Left forelimb (tissue), 1 donor: ENCODE results near the gene PPP3CB.
A peak's percentile ranks its signal among the peaks of the same experiment; 100 is the strongest.

Source experiments
- DNase-seq: peaks from one replicate; pipeline ENCODE4 v3.0.0-alpha.2; 2018; ENCODE audit warnings: low spot score

Gene PPP3CB

DNA sequence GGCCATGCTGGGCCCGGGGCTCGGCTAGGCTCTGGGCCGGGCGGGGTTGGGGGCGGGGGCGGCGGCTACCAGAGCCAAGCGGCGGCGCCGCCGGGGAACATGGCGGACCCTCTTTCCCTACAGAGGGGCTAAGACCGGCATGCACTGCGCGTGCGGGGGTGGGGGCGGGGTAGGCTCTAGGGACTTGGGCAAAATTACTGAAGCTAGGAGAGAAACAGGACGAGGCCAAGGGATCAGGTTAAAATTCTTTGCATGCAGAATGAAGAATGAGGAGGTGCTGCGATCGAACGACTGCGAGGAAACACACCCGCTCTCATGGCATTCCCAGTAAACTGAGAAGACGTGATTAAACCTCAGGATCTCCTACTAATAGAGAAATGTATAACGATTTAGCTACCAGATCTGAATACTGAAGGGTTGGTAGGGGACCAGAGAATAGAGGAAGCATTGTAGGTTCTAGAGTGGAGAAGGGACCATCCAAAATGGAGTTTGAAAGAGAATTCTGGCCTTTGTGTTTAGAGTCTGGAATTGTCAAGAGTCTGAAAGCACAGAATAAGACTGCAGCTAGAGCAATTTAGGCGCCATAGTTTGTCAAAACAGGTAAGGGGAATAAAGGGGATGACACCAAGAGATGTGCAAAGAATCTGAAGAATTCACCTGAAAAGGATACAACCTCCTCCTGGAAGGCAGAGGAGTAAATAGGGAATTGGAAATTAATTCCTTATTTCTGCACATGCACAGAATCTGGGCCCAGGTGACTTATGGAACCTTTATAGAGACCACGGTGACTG is at the start of gene PPP3CB:
TSS of gene PPP3CB (minus strand) at position 141 of the 791 bp plus-strand sequence. CDS start at position 6, 135 bp downstream.
- DNase-seq = peak; percentile 98

GRCh38 chr10:73545357-73545756 is 49.5 kb upstream of the PPP3CB start:
- DNase-seq = no peak

DNA sequence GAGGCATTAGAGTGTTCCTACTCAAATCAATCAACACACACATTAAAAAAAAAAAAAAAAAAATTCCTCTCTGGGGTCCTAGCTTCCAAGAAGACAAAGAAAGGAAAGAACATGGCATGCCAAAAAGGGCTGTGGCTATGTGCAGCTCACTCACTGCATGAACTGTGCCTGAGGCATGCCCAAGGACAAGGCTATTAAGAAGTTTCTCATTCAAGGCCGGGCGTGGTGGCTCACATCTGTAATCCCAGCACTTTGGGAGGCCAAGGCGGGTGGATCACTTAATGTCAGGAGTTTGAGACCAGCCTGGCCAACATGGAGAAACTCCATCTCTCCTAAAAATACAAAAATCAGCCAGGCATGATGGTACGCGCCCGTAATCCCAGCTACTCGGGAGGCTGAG is 41.9 kb upstream of the PPP3CB start:
- DNase-seq = no peak

- DNase-seq = no peak
Measured at GRCh38 chr10:73537288-73537687, 41.5 kb upstream of the PPP3CB start.

DNA sequence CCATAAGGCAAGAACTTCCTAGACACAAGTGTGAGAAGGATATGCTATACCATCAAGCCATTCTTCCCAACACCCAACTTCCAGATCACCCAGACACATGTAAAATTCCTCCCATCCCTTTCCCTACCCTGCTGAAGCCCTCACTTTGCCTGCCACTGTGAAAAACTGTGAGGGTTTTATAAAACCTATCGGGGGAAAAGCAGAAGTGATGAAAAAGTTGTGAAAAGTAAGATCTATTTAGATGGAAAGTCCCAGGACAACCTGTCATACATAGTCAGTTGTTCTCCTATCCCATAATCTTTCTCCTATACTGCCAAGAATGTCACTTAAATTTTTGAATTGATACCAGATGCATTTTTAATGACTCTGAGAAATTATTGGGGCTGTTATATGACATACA is 39.0 kb upstream of the PPP3CB start:
- DNase-seq = no peak

DNA sequence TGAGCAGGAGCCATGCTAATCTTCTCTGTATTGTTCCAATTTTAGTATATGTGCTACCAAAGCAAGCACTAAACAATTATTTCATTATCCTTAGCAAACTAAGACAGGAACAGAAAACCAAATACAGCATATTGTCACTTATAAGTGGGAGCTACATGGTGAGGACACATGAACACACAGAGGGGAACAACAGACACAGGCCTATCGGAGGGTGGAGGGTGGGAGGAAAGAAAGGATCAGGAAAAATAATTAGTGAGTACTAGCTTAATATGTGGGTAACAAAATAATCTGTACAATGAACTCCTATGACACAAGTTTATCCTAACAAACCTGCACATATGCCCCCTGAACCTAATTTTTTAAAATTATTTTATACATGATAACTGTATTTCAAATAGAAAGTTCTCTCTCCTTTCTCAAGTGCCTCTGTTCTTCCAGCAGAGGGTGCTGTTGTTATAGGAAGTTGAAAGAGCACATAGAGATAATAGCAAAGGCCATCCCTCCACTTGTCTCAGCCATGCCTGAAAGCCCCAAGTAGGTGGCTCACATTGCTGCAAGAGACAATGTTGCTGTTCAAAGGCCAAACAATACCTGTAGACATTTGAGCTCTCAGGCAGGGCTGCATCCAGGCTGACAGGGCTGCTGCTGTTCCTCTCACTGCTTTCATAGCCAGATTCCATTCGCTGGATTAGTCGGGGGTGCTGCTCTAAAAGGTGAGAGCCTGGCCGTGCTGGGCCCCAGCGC is 33.4 kb upstream of the PPP3CB start:
- DNase-seq = no peak

DNA sequence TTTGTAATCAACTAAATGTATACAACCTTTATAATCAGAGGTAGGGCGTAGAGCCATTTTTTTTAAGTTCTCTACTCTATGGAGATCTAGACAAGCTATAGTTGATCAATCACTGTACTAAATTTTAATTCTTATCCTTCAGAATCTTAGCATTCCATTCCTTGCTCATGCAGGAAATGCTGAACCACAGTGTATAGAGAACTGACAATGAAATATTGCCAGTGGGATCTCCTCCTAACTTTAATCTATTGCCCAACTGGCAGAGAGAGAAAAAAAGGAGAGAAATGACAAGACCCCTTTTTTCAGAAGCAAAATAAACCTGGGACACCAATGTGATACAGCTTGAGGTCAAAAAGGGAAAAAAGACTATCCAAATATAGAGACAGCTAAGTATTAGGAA is 26.4 kb upstream of the PPP3CB start:
- no peak for DNase-seq

DNA sequence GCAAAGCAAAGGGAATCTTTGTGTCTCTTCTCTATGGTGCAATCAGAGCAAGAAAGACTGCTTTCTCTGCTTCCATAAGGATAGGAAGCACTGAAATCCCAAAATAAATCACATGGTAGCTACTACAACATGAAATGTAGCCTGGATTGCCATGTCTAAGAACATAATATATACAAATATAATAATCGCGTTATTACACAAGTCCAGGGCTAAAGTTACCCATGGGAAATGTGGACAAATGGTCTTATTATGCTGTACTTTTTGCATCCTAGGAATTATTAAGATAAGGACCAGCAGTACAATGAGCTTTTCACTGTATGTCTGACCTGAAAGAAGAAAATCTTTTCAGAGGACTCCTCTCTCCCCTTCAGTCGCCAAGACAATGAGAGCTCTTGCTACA is 23.5 kb upstream of the PPP3CB start:
- DNase-seq = no peak

- DNase-seq = no peak
Measured at GRCh38 chr10:73517166-73517888, 21.5 kb upstream of the PPP3CB start.

DNA sequence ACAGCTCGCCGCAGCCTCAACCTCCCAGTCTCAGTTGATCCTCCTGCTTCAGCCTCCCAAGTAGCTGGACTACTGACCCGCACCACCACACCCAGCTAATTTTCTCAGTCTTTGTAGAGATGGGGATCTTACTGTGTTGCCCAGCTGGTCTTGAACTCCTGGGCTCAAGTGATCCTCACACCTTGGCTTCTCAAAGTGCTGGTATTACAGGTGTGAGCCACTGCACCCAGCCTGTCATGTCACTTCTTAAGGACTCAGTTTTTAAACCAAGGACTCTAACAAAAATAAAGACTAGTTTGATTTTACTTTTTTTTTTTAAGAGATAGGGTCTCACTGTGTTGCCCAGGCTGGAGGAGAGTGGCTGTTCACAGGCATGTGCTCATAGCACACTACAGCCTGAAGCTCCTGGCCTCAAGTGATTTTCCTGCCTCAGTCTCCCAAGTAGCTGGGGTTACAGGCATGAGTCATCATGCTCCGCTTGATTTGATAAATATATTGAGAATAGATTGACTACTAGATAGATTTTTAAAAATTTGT is 16.5 kb upstream of the PPP3CB start:
- DNase-seq = no peak

- DNase-seq = no peak
Measured at GRCh38 chr10:73509695-73510094, 13.9 kb upstream of the PPP3CB start.

GRCh38 chr10:73506491-73506890 is 10.7 kb upstream of the PPP3CB start:
- no peak for DNase-seq

- no peak for DNase-seq
Measured at GRCh38 chr10:73506074-73506473, 10.2 kb upstream of the PPP3CB start.

DNA sequence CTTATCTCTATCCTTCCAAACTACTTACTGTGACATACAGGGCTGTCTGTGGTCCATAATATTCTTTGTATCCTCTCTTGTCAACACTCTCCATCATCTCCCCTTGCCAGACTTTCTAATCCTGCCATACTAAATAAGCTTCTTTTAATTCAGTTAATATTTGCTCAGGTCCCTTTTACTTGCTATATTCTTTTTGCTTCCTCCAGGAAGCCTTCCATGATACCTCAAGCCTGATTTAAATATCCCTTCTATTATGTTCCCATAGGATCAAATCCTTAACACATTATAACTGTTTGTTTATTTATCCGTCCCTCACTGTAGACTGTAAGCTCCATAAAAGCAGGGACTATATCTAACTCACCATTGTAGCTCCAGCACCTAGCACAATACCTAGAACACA is 7.2 kb upstream of the PPP3CB start:
- no peak for DNase-seq

GRCh38 chr10:73501651-73502050 is 5.8 kb upstream of the PPP3CB start:
- no peak for DNase-seq

DNA sequence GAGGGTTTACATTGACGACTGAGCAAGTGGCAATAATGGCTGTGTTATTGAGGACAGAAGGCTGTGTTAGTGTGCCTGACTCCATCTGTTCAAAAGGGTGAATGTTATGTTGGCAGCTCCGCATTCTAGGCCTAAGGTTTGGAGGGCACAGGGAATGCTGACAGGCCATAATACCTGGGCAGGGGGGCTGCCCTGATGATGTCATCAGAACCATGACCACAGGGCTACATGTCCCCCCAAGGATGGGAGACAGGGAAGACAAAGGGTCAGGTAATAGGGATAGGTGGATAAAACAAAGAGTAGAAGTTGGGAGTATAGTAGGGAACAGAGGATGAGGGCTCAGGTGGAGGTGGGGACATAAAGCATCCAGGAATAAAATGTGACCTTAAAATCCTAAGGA is 1.8 kb upstream of the PPP3CB start:
- DNase-seq = no peak

DNA sequence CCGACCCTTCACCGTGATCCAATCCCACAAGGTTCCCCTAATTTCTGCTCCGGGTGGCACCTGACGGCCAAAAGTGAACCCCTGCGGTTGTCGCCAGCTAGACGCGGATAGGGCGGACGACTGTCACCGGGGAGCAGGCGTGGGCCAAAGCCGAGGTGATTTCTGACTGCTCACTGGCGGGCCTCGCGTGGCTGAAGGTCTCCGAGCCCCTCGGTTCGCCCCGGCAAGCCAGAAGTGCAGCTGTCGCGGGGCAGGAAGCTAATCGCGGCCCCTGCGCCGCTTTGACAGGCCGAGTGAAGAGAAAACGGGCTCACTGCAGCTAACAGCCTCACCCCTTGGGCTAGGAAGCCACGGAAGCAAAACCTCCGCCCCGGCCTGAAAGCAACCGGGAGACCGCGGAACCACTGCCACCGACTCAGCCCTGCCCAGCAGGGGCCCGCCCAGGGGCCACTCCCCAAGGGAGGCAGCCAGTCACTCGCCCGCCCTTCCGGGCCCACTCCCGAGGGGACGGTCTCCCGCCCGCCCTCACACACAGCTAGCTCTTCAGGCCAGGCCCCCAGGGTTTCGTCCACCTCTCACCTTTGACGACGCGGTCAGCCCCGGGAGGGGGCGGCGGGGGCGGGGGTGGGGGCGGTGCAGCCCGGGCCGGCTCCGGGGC is 469 bp downstream of the PPP3CB start:
- peak; percentile 86 for DNase-seq

GRCh38 chr10:73494877-73495225 is 973 bp downstream of the PPP3CB start:
- no peak for DNase-seq

GRCh38 chr10:73494213-73494612 is 1.6 kb downstream of the PPP3CB start:
- no peak for DNase-seq

DNA sequence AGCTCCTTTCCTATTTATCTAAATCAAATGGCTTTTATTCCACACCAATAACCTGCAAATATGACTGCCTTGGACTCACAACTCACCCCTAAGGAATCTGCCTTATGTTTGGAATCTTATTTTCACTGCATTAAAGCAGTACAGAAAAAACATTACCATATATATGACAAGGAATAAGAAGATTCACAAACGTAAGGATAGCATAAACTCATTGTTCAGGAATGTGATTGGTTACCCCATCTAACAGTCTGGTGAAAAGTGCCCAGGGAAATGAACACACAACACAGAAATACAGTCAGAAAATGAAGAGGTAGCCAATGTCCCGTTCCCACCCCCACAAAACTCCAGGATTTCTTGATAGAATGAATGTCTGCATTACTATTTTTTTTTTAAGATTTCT is 2.0 kb downstream of the PPP3CB start:
- DNase-seq = no peak

DNA sequence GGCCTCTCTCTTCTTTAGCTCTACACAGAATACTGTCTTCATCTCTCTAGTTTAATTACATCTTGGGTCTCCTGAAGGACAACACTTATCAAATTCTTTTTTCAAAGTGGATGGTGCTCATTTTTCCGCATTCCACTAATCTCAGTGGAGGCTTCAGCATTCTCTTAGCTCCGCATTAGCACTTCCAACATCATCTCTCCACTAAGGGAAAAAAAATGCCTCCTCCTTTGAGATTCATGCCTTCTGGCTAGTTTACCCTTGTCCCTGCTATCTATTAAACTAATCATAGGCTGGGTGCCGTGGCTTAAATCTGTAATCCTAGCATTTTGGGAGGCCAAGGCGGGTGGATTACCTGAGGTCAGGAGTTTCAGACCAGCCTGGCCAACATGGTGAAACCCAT is 9.2 kb downstream of the PPP3CB start:
- no peak for DNase-seq

GRCh38 chr10:73485320-73485719 is 10.5 kb downstream of the PPP3CB start:
- no peak for DNase-seq
